Endothelial cell of hepatic sinusoid (primary cell): ENCODE results near the gene RBBP5.
"Not testable (repeated sequence)": the region's sequence is repeated elsewhere in the genome, so short reads cannot be mapped to it uniquely, and the experiment has no call there.

Experiments used
- in situ Hi-C: cut with HindIII; loops from 2 replicates; pipeline ENCODE4 v1.10.0; 2017; ENCODE audit warnings: low sequenced_read_pairs

The RBBP5 gene

GRCh38 chr1:205121660-205122488 is at the start of gene RBBP5:
Gene RBBP5, minus strand, starts transcription at chr1:205121978. Its CDS starts 105 bp downstream, at chr1:205121873.
- in situ Hi-C loops = no loop called here

GRCh38 chr1:205171369-205171768 is 49.6 kb upstream of the RBBP5 start:
- in situ Hi-C loops = no loop called here

GRCh38 chr1:205170532-205171269 is 48.9 kb upstream of the RBBP5 start:
- in situ Hi-C loops = no loop called here

- in situ Hi-C loops = no loop called here
These were observed 47.5 kb upstream of the RBBP5 start for GRCh38 chr1:205169248-205169647.

GRCh38 chr1:205168291-205168690 is 46.5 kb upstream of the RBBP5 start:
- in situ Hi-C loops = no loop called here

GRCh38 chr1:205162301-205162700 is 40.5 kb upstream of the RBBP5 start:
- in situ Hi-C loops = no loop called here

- in situ Hi-C loops = no loop called here
These were observed 39.3 kb upstream of the RBBP5 start for GRCh38 chr1:205161076-205161475.

GRCh38 chr1:205158048-205158616 is 36.4 kb upstream of the RBBP5 start:
- in situ Hi-C loops = no loop called here

- in situ Hi-C loops = not testable (repeated sequence)
These were observed 34.0 kb upstream of the RBBP5 start for GRCh38 chr1:205155665-205156377.

- in situ Hi-C loops = no loop called here
These were observed 30.7 kb upstream of the RBBP5 start for GRCh38 chr1:205152505-205152904.

GRCh38 chr1:205150651-205151428 is 29.1 kb upstream of the RBBP5 start:
- in situ Hi-C loops = no loop called here

- in situ Hi-C loops = no loop called here
These were observed 25.5 kb upstream of the RBBP5 start for GRCh38 chr1:205147191-205147835.

GRCh38 chr1:205144751-205145150 is 23.0 kb upstream of the RBBP5 start:
- in situ Hi-C loops = no loop called here

- in situ Hi-C loops = no loop called here
These were observed 22.4 kb upstream of the RBBP5 start for GRCh38 chr1:205144046-205144720.

GRCh38 chr1:205142102-205142469 is 20.3 kb upstream of the RBBP5 start:
- in situ Hi-C loops = no loop called here

GRCh38 chr1:205141236-205142101 is 19.7 kb upstream of the RBBP5 start:
- in situ Hi-C loops = no loop called here

GRCh38 chr1:205140113-205140512 is 18.3 kb upstream of the RBBP5 start:
- in situ Hi-C loops = no loop called here

GRCh38 chr1:205137901-205138300 is 16.1 kb upstream of the RBBP5 start:
- in situ Hi-C loops = no loop called here
